Measurements from ENCODE around the gene IQUB.

IQUB gene

GRCh38 chr7:123498031-123498430 lies 36.4 kb downstream of the IQUB start:
- H3K36me3 ChIP-seq = no peaks in the 10 kb centered on the region
- H3K27ac ChIP-seq = no peak overlapping the region
- H3K4me3 ChIP-seq (ENCODE audit: low read depth in 1 of 2, low read length in 1 of 2) = no peak overlapping the region
- no peaks in the 10 kb centered on the region for H3K9me3 ChIP-seq
- no peak for TF ChIP-seq CTCF (IDR thresholded peaks at IDR 0.05)
- peaks cover 27% of the 10 kb centered on the region for H3K27me3 ChIP-seq
- no peaks in the 10 kb centered on the region for H3K4me1 ChIP-seq (ENCODE audit: control insufficient read depth in 1 of 2, insufficient read depth in 1 of 2, low read depth in 1 of 2, low read length in 1 of 2)

GRCh38 chr7:123494193-123494796 lies 40.1 kb downstream of the IQUB start:
- no peaks in the 10 kb centered on the region for H3K4me1 ChIP-seq (ENCODE audit: control insufficient read depth in 1 of 2, insufficient read depth in 1 of 2, low read depth in 1 of 2, low read length in 1 of 2)
- no peak for TF ChIP-seq CTCF (IDR thresholded peaks at IDR 0.05)
- H3K27ac ChIP-seq = no peak overlapping the region

GRCh38 chr7:123492485-123492884 lies 41.9 kb downstream of the IQUB start:
- TF ChIP-seq CTCF (IDR thresholded peaks at IDR 0.05) = no peak
- no peaks in the 10 kb centered on the region for H3K9me3 ChIP-seq
- H3K36me3 ChIP-seq = no peaks in the 10 kb centered on the region
- no peaks in the 10 kb centered on the region for H3K4me1 ChIP-seq (ENCODE audit: control insufficient read depth in 1 of 2, insufficient read depth in 1 of 2, low read depth in 1 of 2, low read length in 1 of 2)
- H3K27ac ChIP-seq = no peak overlapping the region
- H3K27me3 ChIP-seq = peaks cover 20% of the 10 kb centered on the region
- no peak overlapping the region for H3K4me3 ChIP-seq (ENCODE audit: low read depth in 1 of 2, low read length in 1 of 2)

More at GRCh38 chr7:123494193-123494796, 40.1 kb downstream of the IQUB start:
- Histone ChIP-seq H3K9me3 (no peaks in the 10 kb centered on the region), H3K27me3 (peaks cover 20% of the 10 kb centered on the region), H3K36me3 (no peaks in the 10 kb centered on the region), H3K4me3 (ENCODE audit: low read depth in 1 of 2, low read length in 1 of 2) (no peak overlapping the region)

- H3K4me3 ChIP-seq (ENCODE audit: low read depth in 1 of 2, low read length in 1 of 2) = no peak overlapping the region
- H3K4me1 ChIP-seq (ENCODE audit: control insufficient read depth in 1 of 2, insufficient read depth in 1 of 2, low read depth in 1 of 2, low read length in 1 of 2) = no peaks in the 10 kb centered on the region
- H3K27me3 ChIP-seq = no peaks in the 10 kb centered on the region
- no peak for TF ChIP-seq CTCF (IDR thresholded peaks at IDR 0.05)
- H3K36me3 ChIP-seq = no peaks in the 10 kb centered on the region
- no peaks in the 10 kb centered on the region for H3K9me3 ChIP-seq
- no peak overlapping the region for H3K27ac ChIP-seq
Observed at GRCh38 chr7:123485721-123486120, 48.7 kb downstream of the IQUB start.

- H3K27ac ChIP-seq = no peak overlapping the region
- no peaks in the 10 kb centered on the region for H3K4me1 ChIP-seq (ENCODE audit: control insufficient read depth in 1 of 2, insufficient read depth in 1 of 2, low read depth in 1 of 2, low read length in 1 of 2)
- H3K4me3 ChIP-seq (ENCODE audit: low read depth in 1 of 2, low read length in 1 of 2) = no peak overlapping the region
- no peaks in the 10 kb centered on the region for H3K9me3 ChIP-seq
- H3K27me3 ChIP-seq = no peaks in the 10 kb centered on the region
- no peak for TF ChIP-seq CTCF (IDR thresholded peaks at IDR 0.05)
- H3K36me3 ChIP-seq = no peaks in the 10 kb centered on the region
Observed at GRCh38 chr7:123485187-123485586, 49.2 kb downstream of the IQUB start.
